G401.6 (cell line): ENCODE results near the gene PLPP3.

Experiments
- FAIRE-seq: peaks from 2 replicates; lab custom pipeline; 2012; peaks lifted over from hg19 to GRCh38; lab: Jason Lieb, UNC

PLPP3 gene

DNA sequence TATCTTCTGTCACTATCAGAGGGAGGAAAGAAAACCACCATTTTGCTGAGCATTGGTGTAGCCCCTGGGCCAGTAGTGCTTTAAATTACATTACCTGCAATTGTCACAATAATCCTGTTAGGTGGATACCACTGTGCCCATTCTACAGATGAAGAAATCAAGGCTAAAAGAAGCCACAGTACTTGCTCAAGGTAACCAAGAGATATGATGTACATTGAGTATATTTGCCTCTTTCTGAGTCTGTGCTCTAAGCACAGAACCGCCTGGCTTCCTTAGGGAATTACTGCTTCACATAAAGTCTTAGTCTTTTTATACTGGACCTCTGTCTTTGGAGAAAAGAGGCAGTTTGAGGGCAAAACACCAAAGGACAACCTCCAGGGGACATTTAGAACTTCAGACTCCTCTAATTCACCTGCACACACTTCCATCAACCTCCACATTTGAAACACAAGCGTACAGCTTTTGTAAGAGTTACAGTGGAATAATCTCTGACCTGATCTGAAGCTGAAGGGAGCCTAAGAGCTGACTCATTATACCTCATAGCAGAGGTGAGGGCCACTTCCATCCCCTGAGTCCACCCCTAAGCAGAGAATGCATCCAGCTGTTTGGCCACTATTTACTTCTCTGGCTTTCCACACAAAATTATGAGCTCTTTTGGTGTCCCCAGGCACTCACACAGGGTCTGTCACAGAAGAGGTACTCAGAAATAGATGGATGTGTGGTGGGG lies 61.8 kb downstream of the PLPP3 start:
- FAIRE-seq = no peak

DNA sequence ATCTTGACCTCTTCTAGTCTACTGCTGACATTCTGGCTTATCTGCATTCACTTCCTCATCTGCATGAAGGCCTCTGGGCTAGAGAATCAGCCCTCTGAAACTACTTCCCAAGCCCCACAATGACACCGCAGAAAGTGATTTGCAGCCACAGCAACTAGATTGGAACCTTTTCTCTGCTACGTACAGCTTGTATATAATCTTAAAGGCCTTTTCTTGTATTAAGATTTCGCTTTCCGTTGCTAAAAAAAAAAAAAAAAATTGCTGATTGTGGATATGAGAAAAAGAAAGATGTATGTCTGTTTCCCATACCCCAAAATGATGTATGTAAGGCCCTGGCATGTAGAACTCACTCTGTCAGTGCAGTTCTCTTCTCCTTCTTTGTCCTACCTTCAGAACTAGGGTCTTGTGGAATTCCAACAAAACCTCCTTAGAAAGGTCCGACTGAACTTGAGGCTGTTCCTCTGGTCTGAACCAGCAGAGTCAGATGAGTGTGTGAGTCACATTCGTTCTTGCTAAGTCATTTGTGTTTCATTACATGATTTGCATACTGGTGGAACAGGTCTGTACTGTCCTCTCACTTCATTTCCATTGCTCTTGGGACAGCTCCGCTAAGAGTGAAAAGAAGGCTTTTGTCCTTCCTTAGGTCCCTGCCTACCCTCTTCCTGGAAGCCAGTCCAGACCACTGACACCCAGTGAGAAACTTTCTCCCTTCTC lies 62.7 kb downstream of the PLPP3 start:
- no peak for FAIRE-seq

DNA sequence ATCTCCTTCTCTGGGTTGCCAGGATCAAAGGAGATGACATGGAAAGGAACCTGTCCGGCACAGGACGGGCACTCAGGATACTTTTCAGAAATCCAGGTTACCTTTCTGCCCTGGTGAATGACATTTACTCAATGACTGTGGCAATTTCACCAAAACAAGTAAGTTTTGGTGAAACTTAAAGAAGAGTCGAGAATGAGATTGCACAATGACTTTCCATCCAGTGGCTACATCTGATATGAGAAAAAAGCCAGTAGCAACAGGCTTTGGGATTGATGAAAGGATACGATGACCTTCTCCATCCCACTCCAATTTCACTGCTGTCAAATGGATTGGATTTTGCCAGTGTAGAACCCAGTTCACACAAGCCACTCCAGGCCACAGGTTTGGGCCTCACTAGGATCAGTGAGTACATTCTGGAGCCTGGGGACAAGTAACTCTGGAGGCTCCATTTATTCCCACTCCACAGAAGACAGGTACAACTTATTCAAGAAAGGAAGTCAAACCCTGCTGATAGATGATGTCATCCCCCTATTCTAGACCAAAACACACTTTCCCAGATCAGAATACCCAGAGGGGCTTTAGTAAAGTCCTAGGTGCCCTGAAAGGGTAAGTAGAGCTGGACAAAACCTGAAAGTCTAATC lies 63.3 kb downstream of the PLPP3 start:
- no peak for FAIRE-seq

DNA sequence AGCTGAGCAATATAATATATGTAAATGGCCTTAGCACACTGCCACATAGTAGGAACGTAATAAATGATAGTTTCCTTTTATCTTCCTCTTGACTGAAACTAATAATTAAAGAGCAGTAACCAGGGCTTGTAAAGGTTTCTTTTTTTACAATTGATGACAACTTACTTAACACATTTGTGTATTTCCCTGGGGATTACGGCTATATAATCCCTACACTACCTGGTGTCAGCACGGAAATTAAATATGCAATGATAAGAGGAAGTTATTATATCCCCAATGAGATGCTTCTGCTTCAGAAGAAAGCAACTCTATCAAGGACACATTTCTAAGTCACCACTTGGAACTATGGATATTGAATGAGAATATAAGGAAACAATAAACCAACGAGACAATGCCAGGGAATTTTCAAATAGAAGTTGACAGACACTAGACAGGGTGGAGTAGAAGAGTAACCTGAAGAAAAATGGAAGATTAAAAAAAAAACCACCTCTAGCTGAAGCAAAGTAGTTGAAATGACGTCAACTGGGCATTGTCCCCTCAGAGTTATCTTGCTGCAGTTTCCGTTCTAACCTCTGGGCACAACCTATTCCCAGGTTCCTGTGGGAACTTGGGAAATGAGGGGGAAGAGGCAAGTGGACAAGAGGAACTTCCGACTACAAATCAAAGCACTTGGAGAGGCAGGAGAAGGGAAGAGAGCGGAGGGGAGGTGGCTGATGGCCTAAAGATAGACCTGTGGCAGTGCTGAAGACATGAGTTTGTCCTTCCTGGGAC lies 66.5 kb downstream of the PLPP3 start:
- no peak for FAIRE-seq

DNA sequence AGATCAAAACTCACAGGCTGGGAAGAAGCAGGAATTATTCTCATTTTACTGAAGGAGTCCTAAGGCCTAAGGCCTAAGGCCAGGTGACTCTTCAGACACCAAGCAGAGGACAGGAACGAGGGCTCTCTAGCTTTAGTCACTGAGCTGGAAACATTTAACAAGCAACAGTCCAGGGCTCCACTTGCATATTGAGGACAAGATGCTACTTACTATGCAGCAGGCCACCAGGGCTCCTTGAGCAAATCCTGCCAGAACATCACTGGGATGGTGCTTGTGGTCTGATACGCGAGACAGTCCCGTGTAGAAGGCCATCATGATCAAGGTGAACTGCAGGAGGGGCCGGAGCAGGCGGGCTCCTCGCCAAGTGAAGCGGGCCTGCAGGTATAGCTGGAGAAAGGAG lies 67.6 kb downstream of the PLPP3 start:
- FAIRE-seq = no peak

DNA sequence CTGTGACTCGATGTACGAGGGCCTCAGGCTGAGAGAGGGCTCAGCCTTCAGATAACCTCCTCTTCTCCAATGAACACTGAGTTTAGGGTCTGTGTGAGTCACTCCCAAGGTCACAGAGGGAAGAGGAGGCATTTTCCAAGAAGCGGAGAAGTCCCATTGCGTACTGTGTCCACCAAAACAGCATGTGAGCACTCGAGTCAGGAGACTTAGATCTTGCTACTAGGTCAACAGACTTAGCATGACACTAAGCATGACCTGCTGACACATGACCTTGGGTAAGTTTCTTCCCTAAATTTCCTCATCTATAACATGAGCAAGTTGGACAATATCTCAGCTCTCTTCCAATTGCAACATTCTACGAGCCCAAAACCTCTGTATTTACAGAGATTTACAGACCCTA lies 68.0 kb downstream of the PLPP3 start:
- FAIRE-seq = no peak

DNA sequence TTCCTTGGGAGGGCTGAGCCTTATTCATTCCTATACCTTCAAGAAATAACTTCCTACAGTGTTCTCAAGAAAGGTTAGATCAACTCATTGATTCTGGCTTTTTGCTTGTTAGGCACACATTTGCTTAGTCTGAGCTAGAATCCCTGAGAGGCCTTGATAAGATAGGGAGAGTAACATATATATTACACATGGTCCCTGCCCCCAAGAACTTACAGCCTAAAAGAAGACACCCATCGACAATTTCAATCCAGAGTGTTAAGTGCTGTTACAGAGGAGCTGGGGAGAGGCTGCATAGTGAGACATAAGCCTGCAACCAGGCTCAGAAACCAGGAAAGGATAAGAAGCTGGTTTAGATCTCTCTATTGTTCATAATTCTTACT lies 68.7 kb downstream of the PLPP3 start:
- FAIRE-seq = no peak

DNA sequence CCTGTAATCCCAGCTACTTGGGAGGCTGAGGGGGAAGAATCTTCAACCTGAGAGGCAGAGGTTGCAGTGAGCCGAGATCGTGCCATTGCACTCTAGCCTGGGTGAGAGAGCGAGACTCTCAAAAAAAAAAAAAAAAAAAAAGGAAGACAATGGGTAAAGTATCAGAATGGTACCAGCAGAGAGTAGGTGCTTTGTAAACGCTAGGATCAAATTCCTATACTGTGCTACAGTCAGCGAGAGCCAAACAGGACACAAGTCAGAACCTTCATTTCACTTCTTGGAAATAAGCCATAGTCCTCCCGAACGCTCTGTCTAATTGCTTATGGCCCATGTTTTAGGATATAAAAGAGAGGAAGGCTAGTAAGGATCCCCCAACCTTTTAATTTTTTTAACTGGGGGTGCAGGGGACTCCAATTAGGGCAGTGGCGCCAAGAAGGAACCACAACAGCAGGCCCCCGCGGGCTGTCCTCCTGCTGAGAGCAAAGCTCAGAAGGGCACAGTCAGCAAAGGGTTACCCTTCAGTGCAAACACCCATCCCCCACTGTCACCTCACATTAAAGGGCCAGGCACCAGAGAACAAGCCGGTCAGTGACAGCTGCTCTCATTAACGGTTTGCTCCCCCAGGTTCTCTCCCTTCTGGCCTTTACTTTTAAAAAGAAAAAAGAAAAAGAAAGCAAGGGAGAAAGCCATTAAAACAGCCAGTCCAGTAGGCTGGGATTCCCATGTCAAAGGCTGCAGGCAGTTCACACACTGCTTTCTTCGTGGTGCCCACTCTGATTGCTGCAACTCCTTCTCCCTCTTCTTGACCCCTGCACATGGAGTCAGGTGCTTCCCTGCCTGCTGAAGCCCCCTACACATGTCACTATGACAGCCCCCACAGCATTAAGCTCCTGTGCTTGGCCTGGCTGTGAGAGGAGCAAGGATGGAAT lies 69.4 kb downstream of the PLPP3 start:
- FAIRE-seq = no peak

DNA sequence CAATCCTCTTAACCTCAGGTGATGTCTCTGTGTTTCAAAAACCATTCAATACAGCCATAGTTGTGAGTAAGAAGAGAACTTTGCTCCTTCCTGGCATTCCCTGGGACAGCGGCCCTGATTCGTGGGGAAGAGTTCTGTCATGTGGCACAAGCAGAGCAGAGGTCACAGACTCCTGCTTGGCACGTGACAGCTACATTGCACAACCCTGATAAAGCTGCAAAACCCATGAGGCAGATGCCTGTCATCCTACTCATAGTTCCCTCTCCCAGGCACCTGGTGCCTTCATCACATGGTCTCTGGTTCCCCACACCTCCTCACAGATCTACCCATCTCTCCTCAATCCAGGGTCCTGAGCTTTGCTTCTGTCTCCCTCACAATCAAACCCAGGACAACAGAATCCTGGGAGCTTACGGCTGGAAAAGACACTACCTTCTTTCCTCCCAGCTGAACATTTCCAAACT lies 70.8 kb downstream of the PLPP3 start:
- FAIRE-seq = no peak

DNA sequence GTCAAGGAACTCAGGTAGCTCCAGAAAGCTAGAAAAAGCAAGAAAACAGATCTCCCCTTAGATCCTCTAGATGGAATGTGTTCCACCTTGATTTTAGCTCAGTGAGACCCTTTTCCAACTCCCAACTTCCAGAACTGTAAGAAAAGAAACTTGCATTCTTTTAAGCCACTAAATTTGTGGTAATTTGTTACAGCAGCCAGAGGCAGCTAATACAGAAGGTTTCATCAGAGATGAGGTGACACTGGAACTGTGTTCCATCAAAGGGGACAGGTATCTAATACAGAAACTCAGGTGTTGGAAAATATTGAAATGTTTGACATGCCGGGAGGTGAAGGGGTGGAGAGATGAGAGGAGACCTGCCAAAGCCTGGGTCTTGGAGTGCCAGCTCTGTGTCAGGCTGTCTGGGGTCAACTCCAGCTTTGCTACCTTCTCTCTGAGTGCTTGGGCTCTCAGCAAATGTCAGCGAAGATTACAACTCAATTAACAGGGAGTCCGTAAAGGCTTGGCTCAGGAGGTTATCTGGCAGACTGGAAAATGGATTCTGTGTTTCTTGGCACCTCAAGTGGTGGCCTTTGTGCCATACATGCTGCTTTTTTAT lies 71.3 kb downstream of the PLPP3 start:
- FAIRE-seq = no peak

DNA sequence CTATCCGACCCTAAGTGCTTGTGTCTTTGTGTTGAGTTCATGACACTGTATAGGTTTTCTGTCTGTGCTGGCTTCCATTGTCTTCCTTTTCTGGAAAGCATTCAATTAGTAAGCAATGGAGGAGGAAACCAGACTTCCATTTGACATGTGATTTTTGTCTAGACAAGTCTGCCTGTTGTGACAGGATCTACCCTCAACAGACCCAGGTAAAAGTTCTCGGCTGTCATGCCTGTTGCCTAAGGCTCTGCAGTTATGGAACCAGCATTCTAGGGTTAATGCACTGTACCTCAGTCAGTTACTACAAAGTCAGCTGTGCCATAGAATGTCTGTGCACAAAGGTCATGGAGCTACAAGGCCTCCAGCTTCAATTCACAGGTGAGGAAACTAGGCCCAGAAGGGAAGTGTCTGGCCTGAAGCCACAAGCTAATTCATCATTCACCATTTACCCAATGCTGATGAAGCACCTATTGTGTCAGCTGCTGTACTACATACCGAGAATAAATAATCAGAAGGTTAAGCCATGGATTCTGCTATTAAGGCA lies 72.3 kb downstream of the PLPP3 start:
- FAIRE-seq = no peak

DNA sequence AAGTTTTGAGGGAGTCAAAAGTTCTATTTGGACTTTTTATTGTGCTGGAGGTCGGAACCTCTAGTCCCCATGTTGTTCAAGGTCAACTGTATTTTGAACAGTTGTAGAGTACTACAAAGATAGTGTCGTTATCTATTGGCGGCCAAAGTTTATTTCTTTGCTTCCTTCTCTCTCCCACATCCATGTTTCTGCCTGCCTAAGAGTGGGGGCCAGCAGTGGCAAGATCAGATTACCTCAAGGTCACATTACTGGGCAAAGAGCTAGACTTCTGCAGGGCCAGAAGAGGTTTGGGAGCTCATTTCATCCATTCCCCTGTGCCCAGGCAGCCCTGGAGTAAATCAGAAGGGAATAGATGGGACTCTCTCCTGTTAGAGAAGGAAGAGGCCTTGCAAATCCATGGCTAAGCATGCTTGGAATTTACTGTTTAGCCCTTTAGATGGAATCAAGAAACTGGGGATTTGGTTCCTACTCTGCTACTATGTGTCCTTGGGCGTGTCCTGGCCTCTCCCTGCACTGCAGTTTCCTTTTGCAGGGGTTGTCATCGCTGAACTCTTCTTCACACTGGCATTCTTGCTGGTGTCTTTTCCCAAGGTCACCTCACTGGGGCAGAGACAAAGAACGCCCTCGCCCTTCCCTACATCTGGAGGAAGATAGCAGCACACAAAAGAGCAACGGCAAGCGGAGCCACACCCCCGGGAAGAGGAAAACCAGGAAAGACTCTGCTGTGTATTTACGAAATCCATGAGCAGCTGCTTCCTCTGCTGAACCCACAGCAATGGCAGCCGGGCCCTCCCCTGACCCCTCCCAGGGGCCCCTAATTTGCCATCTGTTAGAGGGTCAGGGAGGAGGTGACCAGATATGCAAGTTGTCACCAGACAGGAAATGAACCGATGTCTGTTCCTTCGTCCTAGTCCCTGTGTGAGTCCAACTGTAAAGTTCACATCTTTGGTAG lies 73.3 kb downstream of the PLPP3 start:
- no peak for FAIRE-seq

DNA sequence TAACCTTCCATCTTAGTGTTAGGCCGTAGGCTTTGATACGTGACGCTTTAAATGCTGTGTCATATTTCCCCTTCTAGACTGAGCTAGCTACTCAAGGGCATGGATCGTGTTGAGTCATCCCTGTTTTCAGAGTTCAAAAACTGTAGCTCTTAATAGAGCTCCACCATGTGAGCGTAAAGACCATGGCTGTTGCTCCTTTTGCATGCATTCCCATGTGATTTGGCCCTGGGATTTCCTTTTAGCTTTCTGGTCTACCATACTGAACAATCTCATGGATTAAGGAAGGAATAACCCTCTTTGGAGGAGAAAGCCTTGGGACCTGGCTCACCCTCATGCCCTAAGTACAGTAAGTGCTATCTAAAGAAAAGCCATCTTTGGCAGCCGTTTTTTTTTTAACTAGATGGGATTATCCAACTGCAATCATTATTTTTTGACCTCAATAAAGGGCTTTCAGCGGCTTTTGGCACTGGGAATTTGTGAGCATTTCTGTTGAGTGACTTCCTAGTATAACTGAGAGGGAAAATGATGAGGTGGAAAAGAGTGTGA lies 76.6 kb downstream of the PLPP3 start:
- FAIRE-seq = no peak

DNA sequence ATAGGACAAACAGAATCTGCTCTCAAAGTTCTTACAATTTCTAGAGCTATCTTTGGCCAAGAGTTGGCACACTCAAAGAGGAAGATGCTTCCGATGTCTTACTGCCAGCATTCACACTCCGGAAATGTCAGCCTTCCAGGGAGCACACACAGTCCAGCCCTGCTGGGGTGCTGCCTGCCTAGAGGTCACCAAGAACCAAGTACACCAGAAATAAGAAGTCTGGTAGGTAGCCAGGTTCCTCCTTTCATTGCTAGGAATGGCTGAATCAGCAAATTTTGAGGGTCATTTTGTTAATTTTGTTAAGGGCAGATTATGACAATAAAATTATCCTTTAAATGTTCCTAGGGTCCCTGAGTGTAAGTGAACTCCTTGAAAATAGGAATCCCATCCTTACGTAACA lies 77.5 kb downstream of the PLPP3 start:
- no peak for FAIRE-seq

DNA sequence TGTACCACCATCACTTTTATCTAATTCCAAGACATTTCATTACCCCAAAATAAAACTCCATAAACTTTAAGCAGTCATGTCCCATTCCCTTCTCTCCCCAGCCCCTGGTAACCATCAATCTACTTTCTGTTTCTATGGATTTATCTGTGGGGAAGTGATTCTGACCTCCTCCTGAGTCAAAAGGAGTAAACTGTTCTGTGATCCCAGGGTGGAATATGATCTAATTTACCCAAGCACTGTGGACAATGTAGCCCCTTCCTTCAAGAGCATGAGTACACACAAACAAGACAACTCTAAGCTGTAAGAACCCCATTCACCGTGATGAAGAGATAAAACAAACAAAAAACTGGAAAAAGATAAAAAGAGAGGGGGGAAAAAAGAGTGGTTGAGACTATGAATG lies 77.9 kb downstream of the PLPP3 start:
- no peak for FAIRE-seq

DNA sequence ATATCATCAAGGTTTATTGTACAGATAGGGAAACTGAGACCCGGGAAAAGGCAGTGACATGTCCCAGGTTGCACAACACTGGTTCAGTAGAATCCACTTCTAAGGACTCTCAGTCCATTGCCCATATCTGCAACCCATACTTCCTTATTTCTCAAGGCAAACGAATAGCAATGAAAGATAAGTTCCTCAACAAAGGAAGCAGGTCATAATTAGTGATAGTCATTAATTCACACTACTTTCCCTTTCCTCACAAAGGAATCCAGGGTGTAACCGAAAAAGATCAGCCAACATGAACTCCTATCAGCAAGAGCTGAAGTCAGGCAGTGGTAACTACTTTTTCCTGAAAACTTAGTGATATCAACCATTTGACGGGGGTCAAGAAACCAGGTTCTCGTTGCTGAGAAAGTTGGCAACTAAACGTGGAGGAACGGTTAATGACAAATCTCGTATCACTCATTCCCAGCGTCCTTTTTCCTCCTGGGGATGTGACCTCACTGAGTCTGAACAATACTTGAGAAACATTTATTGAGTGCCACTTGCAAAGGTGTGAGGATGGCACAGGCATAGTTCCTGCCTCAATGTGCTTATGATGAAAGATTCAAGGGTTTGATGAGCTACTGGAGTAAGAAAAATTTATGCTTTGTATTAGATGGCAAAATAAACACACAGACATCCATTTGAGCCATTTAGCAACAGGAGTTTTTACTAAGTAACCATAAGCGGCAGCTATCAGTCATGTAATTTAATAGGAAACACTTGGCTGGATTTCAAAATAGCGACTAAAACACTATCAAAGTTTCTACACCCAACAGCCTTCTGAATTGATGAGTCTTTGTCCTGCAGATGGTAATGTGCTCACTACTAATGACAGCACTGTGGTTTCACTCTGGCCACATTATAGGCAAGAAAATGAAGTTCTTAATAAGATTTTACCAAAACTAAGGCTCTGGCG lies 82.3 kb downstream of the PLPP3 start:
- FAIRE-seq = no peak

DNA sequence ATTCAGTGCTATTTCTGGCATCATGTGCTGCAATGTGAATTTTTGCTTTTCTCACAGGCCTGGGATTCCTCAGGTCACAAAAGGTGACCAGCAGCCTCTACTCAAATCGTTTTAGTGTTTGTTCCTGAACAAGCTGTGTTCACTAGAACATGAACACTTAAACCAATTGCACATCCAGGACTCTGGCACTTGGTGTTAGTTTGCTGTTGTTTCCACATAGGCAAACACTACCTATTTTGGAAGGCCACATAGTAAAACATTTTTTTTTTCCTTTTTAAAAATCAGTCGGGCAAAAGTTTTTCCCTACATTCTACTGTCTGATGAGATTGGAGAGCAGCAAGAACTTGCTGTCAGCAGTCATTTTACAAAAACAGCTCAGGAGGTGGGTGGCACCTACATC lies 83.2 kb downstream of the PLPP3 start:
- no peak for FAIRE-seq

DNA sequence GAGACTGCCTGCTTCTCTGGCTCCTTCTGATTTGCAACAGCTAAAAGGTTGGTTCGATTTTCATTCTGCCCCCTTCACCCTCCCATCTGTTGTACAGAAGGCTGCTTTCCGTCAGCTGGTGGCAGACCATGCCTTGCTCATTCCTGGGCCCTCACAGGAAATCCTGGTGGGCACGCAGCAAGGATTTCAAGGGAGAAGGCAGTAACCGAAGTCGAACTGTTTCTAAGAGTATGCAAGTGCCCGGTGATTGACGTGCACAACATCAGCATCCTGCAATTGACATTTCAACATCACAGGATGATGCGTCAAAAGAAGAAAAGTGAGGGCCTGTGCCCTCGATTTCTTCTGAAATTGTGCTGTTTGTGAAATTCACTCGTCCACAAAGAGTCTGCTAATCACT lies 83.8 kb downstream of the PLPP3 start:
- no peak for FAIRE-seq
